ENCODE measurements around the gene GAS2L3.

GAS2L3 gene

GRCh38 chr12:100579844-100580243 lies 6.4 kb downstream of the GAS2L3 start:
- no peak for TF ChIP-seq EZH2phosphoT487 (IDR thresholded peaks at IDR 0.05; ENCODE audit: low read length)
- no peak for TF ChIP-seq CTCF (IDR thresholded peaks at IDR 0.05; ENCODE audit: low read length)
- TF ChIP-seq EZH2 (optimal IDR thresholded peaks at IDR 0.05; ENCODE audit: low read depth, low read length): no peak
- H2AFZ ChIP-seq (ENCODE audit: low read length): no peak overlapping the region
- no peak overlapping the region for H3K27ac ChIP-seq (ENCODE audit: low read length)
- H3K9ac ChIP-seq (ENCODE audit: low read length): no peak overlapping the region
- H3K9me2 ChIP-seq (replicated peaks; ENCODE audit: insufficient read depth, low read length): no peaks in the 10 kb centered on the region
- no peaks in the 10 kb centered on the region for H3K4me1 ChIP-seq (ENCODE audit: low read length)
- H3K79me2 ChIP-seq (ENCODE audit: low read length): peaks cover 66% of the 10 kb centered on the region
- H4K20me1 ChIP-seq (ENCODE audit: insufficient read depth, low read length): no peaks in the 10 kb centered on the region
- H3K27me3 ChIP-seq (replicated peaks; ENCODE audit: insufficient read depth, low read length): no peaks in the 10 kb centered on the region
- H3F3A ChIP-seq (ENCODE audit: insufficient read depth, low read length): no peaks in the 10 kb centered on the region
- no peaks in the 10 kb centered on the region for H3K36me3 ChIP-seq (replicated peaks; ENCODE audit: insufficient read depth, low read length)
- DNase-seq: no peak
- no peak overlapping the region for H3K4me2 ChIP-seq (ENCODE audit: low read depth, low read length)
- no peak overlapping the region for H3K4me3 ChIP-seq (ENCODE audit: low read length)
- H3K9me3 ChIP-seq (replicated peaks; ENCODE audit: insufficient read depth, low read length): no peaks in the 10 kb centered on the region

GRCh38 chr12:100584256-100584655 lies 10.8 kb downstream of the GAS2L3 start:
- Histone ChIP-seq H3K4me2 (ENCODE audit: low read depth, low read length) (no peak overlapping the region), H3K36me3 (replicated peaks; ENCODE audit: insufficient read depth, low read length) (no peaks in the 10 kb centered on the region), H3K9me3 (replicated peaks; ENCODE audit: insufficient read depth, low read length) (no peaks in the 10 kb centered on the region), H3K27me3 (replicated peaks; ENCODE audit: insufficient read depth, low read length) (no peaks in the 10 kb centered on the region), H3K4me1 (ENCODE audit: low read length) (no peaks in the 10 kb centered on the region), H3K79me2 (ENCODE audit: low read length) (peaks cover 33% of the 10 kb centered on the region), H2AFZ (ENCODE audit: low read length) (no peak overlapping the region), H4K20me1 (ENCODE audit: insufficient read depth, low read length) (no peaks in the 10 kb centered on the region), H3K27ac (ENCODE audit: low read length) (no peak overlapping the region), H3K4me3 (ENCODE audit: low read length) (no peak overlapping the region), H3F3A (ENCODE audit: insufficient read depth, low read length) (no peaks in the 10 kb centered on the region), H3K9me2 (replicated peaks; ENCODE audit: insufficient read depth, low read length) (no peaks in the 10 kb centered on the region), H3K9ac (ENCODE audit: low read length) (no peak overlapping the region)
- TF ChIP-seq EZH2 (optimal IDR thresholded peaks at IDR 0.05; ENCODE audit: low read depth, low read length) (no peak), EZH2phosphoT487 (IDR thresholded peaks at IDR 0.05; ENCODE audit: low read length) (no peak), CTCF (IDR thresholded peaks at IDR 0.05; ENCODE audit: low read length) (no peak)
- DNase-seq: no peak

- Histone ChIP-seq H4K20me1 (ENCODE audit: insufficient read depth, low read length) (no peaks in the 10 kb centered on the region), H3K27me3 (replicated peaks; ENCODE audit: insufficient read depth, low read length) (no peaks in the 10 kb centered on the region), H3K9me2 (replicated peaks; ENCODE audit: insufficient read depth, low read length) (no peaks in the 10 kb centered on the region), H3K9me3 (replicated peaks; ENCODE audit: insufficient read depth, low read length) (no peaks in the 10 kb centered on the region), H2AFZ (ENCODE audit: low read length) (no peak overlapping the region), H3K4me3 (ENCODE audit: low read length) (no peak overlapping the region), H3K79me2 (ENCODE audit: low read length) (no peaks in the 10 kb centered on the region), H3K4me2 (ENCODE audit: low read depth, low read length) (no peak overlapping the region), H3K4me1 (ENCODE audit: low read length) (no peaks in the 10 kb centered on the region), H3K9ac (ENCODE audit: low read length) (no peak overlapping the region), H3K36me3 (replicated peaks; ENCODE audit: insufficient read depth, low read length) (no peaks in the 10 kb centered on the region), H3F3A (ENCODE audit: insufficient read depth, low read length) (no peaks in the 10 kb centered on the region), H3K27ac (ENCODE audit: low read length) (no peak overlapping the region)
- no peak for DNase-seq
- TF ChIP-seq EZH2 (optimal IDR thresholded peaks at IDR 0.05; ENCODE audit: low read depth, low read length): no peak
- no peak for TF ChIP-seq EZH2phosphoT487 (IDR thresholded peaks at IDR 0.05; ENCODE audit: low read length)
These were observed 18.5 kb downstream of the GAS2L3 start for GRCh38 chr12:100591979-100592378.

GRCh38 chr12:100593490-100593889 lies 20.0 kb downstream of the GAS2L3 start:
- H3K9ac ChIP-seq (ENCODE audit: low read length): no peak overlapping the region
- TF ChIP-seq CTCF (IDR thresholded peaks at IDR 0.05; ENCODE audit: low read length) (no peak), EZH2phosphoT487 (IDR thresholded peaks at IDR 0.05; ENCODE audit: low read length) (no peak), EZH2 (optimal IDR thresholded peaks at IDR 0.05; ENCODE audit: low read depth, low read length) (no peak)
- H3K36me3 ChIP-seq (replicated peaks; ENCODE audit: insufficient read depth, low read length): no peaks in the 10 kb centered on the region
- no peaks in the 10 kb centered on the region for H3K9me2 ChIP-seq (replicated peaks; ENCODE audit: insufficient read depth, low read length)
- no peak overlapping the region for H3K4me3 ChIP-seq (ENCODE audit: low read length)
- DNase-seq: no peak
- no peak overlapping the region for H2AFZ ChIP-seq (ENCODE audit: low read length)
- no peak overlapping the region for H3K4me2 ChIP-seq (ENCODE audit: low read depth, low read length)
- H3K79me2 ChIP-seq (ENCODE audit: low read length): no peaks in the 10 kb centered on the region
- no peaks in the 10 kb centered on the region for H3K9me3 ChIP-seq (replicated peaks; ENCODE audit: insufficient read depth, low read length)
- no peak overlapping the region for H3K27ac ChIP-seq (ENCODE audit: low read length)
- H3F3A ChIP-seq (ENCODE audit: insufficient read depth, low read length): no peaks in the 10 kb centered on the region
- no peaks in the 10 kb centered on the region for H3K27me3 ChIP-seq (replicated peaks; ENCODE audit: insufficient read depth, low read length)
- H3K4me1 ChIP-seq (ENCODE audit: low read length): no peaks in the 10 kb centered on the region
- H4K20me1 ChIP-seq (ENCODE audit: insufficient read depth, low read length): no peaks in the 10 kb centered on the region
